Thymus (tissue), 14 donors: ENCODE measurements around the gene TSPY8. TPM values are rescaled to one million over a fixed set of nuclear protein-coding genes. Genes with fewer than 3 reads are reported as not detected.
"Not testable (repeated sequence)": the region's sequence is repeated elsewhere in the genome, so short reads cannot be mapped to it uniquely, and the experiment has no call there.

ENCODE experiments used
- DNase-seq, 9 donors: peaks; one replicate each; pipeline ENCODE4 v3.0.0-alpha.2; 2013; ENCODE audit warnings: low spot score in 9 of 9, low read depth in 6 of 9, missing footprints in 1 of 9
- H3K27ac ChIP-seq, 2 donors: one replicate each; pipeline ENCODE4 v1.5.1; 2013; ENCODE audit warnings: control low read depth in 1 of 2, low read depth in 1 of 2, low read length in 1 of 2, mild to moderate bottlenecking in 1 of 2, moderate library complexity in 1 of 2
- H3K27me3 ChIP-seq, 2 donors: one replicate each; pipeline ENCODE4 v1.5.1; 2013; ENCODE audit warnings: low read length in 1 of 2; ENCODE audit not compliant: control insufficient read depth in 2 of 2, insufficient read depth in 1 of 2
- H3K36me3 ChIP-seq, 2 donors: one replicate each; pipeline ENCODE4 v1.5.1; 2013; ENCODE audit warnings: low read length in 1 of 2, mild to moderate bottlenecking in 1 of 2, moderate library complexity in 1 of 2; ENCODE audit not compliant: control insufficient read depth in 2 of 2, insufficient read depth in 2 of 2
- H3K4me1 ChIP-seq, 2 donors: one replicate each; pipeline ENCODE4 v1.5.1; 2013; ENCODE audit warnings: low read length in 2 of 2; ENCODE audit not compliant: control insufficient read depth in 2 of 2, insufficient read depth in 2 of 2
- H3K4me3 ChIP-seq, 2 donors: one replicate each; pipeline ENCODE4 v1.5.1; 2013; ENCODE audit warnings: low read length in 2 of 2, control low read depth in 1 of 2, mild to moderate bottlenecking in 1 of 2
- H3K9me3 ChIP-seq, 2 donors: one replicate each; pipeline ENCODE4 v1.5.1; 2013; ENCODE audit warnings: low read length in 1 of 2, mild to moderate bottlenecking in 1 of 2; ENCODE audit not compliant: control insufficient read depth in 2 of 2, insufficient read depth in 1 of 2
- WGBS: extraction: QIAGEN DNeasy Blood & Tissue Kit; methylation state at CpG from one replicate; pipeline ENCODE4 v1.1.7; 2013; 5-methylcytosine and 5-hydroxymethylcytosine counted together
- long read RNA-seq, 10 donors: transcript quantifications; one replicate each; lab custom pipeline, GENCODE V29; 2026
- polyA plus RNA-seq: library from polyadenylated mRNA; stranded (reverse); fragments of 200-250 nt; gene quantifications from one replicate; pipeline ENCODE4 v1.2.3, GENCODE V29; 2013
- total RNA-seq: library from RNA; stranded (reverse); fragments of 120-200 nt; gene quantifications from one replicate; pipeline ENCODE4 v1.2.4, GENCODE V29; 2013
- donor health status: healthy.

TSPY8 gene
- total RNA-seq = not detected
- not detected for polyA plus RNA-seq
- long read RNA-seq, donor 1 = 0 reads
- long read RNA-seq, donor 2 = 0 reads
- long read RNA-seq, donor 3 = 0 reads
- long read RNA-seq, donor 4 = 0 reads
- long read RNA-seq, donor 5 = 0 reads
- long read RNA-seq, donor 6 = 0 reads
- long read RNA-seq, donor 7 = 0 reads
- long read RNA-seq, donor 8 = 0 reads
- long read RNA-seq, donor 9 = 0 reads
- long read RNA-seq, donor 10 = 0 reads

GRCh38 chrY:9357497-9357896, at the start of gene TSPY8:
TSS of gene TSPY8 (plus strand) at chrY:9357797. CDS start at chrY:9357843, 46 bp downstream.
- H3K27me3 ChIP-seq, H3K4me3 ChIP-seq, DNase-seq, H3K36me3 ChIP-seq, H3K4me1 ChIP-seq, H3K9me3 ChIP-seq, H3K27ac ChIP-seq: not testable (repeated sequence)
- WGBS = 94% methylated on average over 5 of the region's 25 CpGs

- H3K27me3 ChIP-seq = no peaks in the 10 kb centered on the region
- H3K36me3 ChIP-seq = no peaks in the 10 kb centered on the region
- no peak overlapping the region for H3K27ac ChIP-seq
- 72% methylated on average over 7 of the region's 7 CpGs for WGBS
- H3K9me3 ChIP-seq = no peaks in the 10 kb centered on the region
- H3K4me1 ChIP-seq = no peaks in the 10 kb centered on the region
- no peak overlapping the region for H3K4me3 ChIP-seq
- DNase-seq = no peak
Observed at GRCh38 chrY:9320996-9321395, 36.6 kb upstream of the TSPY8 start.

DNA sequence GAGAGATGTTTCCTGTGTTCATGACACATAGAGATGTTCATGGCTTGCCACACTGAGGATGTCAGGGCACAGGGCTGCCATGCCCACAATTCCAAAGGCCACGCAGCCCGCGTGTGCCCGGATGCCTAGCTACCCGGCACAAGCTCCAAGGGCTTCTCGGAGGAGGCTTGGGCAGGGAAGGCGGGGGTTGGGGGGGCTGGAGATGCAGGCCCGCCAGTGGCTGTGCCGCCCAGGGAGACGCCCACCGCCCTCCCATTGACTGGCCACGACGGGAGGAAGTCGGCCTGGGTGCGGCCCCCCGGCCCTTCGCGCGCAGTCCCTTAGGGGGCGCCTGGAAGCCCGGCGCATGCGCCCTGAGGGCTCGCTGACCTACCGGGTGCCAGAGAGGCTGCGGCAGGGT, 20.4 kb upstream of the TSPY8 start, which contains the start of gene TSPY4:
TSPY4 (plus strand) TSS at position 301 of the 400 bp plus-strand sequence; CDS start at position 347, 46 bp downstream.
- not testable (repeated sequence) for H3K9me3 ChIP-seq, H3K27ac ChIP-seq, H3K4me3 ChIP-seq, DNase-seq, H3K27me3 ChIP-seq, H3K36me3 ChIP-seq, H3K4me1 ChIP-seq
- 100% methylated on average over 2 of the region's 26 CpGs for WGBS

- not testable (repeated sequence) for H3K36me3 ChIP-seq, H3K27ac ChIP-seq, H3K9me3 ChIP-seq, H3K4me3 ChIP-seq, H3K27me3 ChIP-seq, H3K4me1 ChIP-seq, DNase-seq
- WGBS = 94% methylated on average over 12 of the region's 26 CpGs
Observed at GRCh38 chrY:9396527-9396926, 38.9 kb downstream of the TSPY8 start.

- H3K27me3 ChIP-seq, H3K9me3 ChIP-seq, H3K4me1 ChIP-seq, DNase-seq, H3K36me3 ChIP-seq, H3K27ac ChIP-seq, H3K4me3 ChIP-seq: not testable (repeated sequence)
- no CpG with 5 or more reads among the region's 26 CpGs for WGBS
Observed at GRCh38 chrY:9398121-9398520, 40.5 kb downstream of the TSPY8 start, which contains the start of gene TSPY3. TSS of gene TSPY3 (plus strand) at chrY:9398421. CDS start at chrY:9398467, 46 bp downstream.

Other genes with a start within 250 kb of the TSPY8 start
- gene TSPY4, start 20.3 kb upstream of the TSPY8 start, total RNA-seq = not detected
- gene TSPY4, start 20.3 kb upstream of the TSPY8 start, polyA plus RNA-seq = not detected
- gene TSPY3, start 40.6 kb downstream of the TSPY8 start, total RNA-seq = not detected
- not detected for gene TSPY3, start 40.6 kb downstream of the TSPY8 start, polyA plus RNA-seq
- gene TSPY1, start 109.2 kb downstream of the TSPY8 start, total RNA-seq = not detected
- gene TSPY1, start 109.2 kb downstream of the TSPY8 start, polyA plus RNA-seq = not detected
- not detected for gene TSPY9, start 129.5 kb downstream of the TSPY8 start, total RNA-seq
- not detected for gene TSPY9, start 129.5 kb downstream of the TSPY8 start, polyA plus RNA-seq
- not detected for gene TSPY10, start 170.1 kb downstream of the TSPY8 start, total RNA-seq
- not detected for gene TSPY10, start 170.1 kb downstream of the TSPY8 start, polyA plus RNA-seq